IPS-15b (cell line): ENCODE data around the gene MBD5.

Experiments used
- H3K27me3 ChIP-seq: one replicate; pipeline ENCODE4 v1.6.1; 2013; ENCODE audit warnings: low read length; ENCODE audit not compliant: control insufficient read depth, insufficient read depth
- H3K36me3 ChIP-seq: one replicate; pipeline ENCODE4 v1.6.1; 2013; ENCODE audit warnings: low read length; ENCODE audit not compliant: control insufficient read depth, insufficient read depth
- H3K4me1 ChIP-seq: one replicate; pipeline ENCODE4 v1.6.1; 2013; ENCODE audit warnings: mild to moderate bottlenecking, low read length; ENCODE audit not compliant: control insufficient read depth, insufficient read depth
- H3K4me3 ChIP-seq: one replicate; pipeline ENCODE4 v1.5.1; 2013; ENCODE audit warnings: low read depth, low read length
- H3K9ac ChIP-seq: one replicate; pipeline ENCODE4 v1.6.1; 2013; ENCODE audit warnings: low read depth, mild to moderate bottlenecking, low read length
- H3K9me3 ChIP-seq: one replicate; pipeline ENCODE4 v1.6.1; 2013; ENCODE audit warnings: mild to moderate bottlenecking, low read length; ENCODE audit not compliant: control insufficient read depth, insufficient read depth

The MBD5 gene

GRCh38 chr2:148515976-148516375 lies 495.1 kb downstream of the MBD5 start:
- no peaks in the 10 kb centered on the region for H3K9me3 ChIP-seq
- H3K27me3 ChIP-seq, result no peaks in the 10 kb centered on the region
- H3K36me3 ChIP-seq, result no peaks in the 10 kb centered on the region
- no peak overlapping the region for H3K4me3 ChIP-seq
- H3K4me1 ChIP-seq, result no peaks in the 10 kb centered on the region
- H3K9ac ChIP-seq, result no peak overlapping the region

DNA sequence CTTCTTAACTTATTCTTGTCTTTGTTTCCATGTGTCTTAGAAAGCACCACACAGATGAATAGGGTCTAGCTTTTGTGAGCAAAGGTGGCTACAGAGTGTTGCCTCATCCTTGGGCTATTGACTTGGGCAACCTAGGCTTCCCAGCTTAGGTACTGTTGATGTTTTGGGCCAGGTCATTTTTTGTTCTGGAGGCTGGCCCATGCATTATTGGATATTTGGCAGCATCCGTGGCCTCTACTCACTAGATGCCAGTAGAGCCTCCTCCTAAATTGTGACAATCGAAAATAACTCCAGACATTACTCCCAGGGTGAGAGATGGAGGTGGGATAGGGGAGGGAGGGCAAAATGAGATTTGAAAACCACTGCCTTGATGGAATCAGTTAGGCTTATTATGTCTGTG lies 496.4 kb downstream of the MBD5 start:
- no peaks in the 10 kb centered on the region for H3K27me3 ChIP-seq
- H3K4me3 ChIP-seq, result no peak overlapping the region
- no peaks in the 10 kb centered on the region for H3K36me3 ChIP-seq
- no peaks in the 10 kb centered on the region for H3K9me3 ChIP-seq
- H3K9ac ChIP-seq, result no peak overlapping the region
- H3K4me1 ChIP-seq, result no peaks in the 10 kb centered on the region

- H3K4me3 ChIP-seq, result no peak overlapping the region
- H3K36me3 ChIP-seq, result no peaks in the 10 kb centered on the region
- no peak overlapping the region for H3K9ac ChIP-seq
- no peaks in the 10 kb centered on the region for H3K4me1 ChIP-seq
- no peaks in the 10 kb centered on the region for H3K9me3 ChIP-seq
- no peaks in the 10 kb centered on the region for H3K27me3 ChIP-seq
Observed at GRCh38 chr2:148517822-148518221, 496.9 kb downstream of the MBD5 start.

GRCh38 chr2:148519013-148519412 lies 498.1 kb downstream of the MBD5 start:
- H3K36me3 ChIP-seq, result no peaks in the 10 kb centered on the region
- H3K9me3 ChIP-seq, result no peaks in the 10 kb centered on the region
- no peak overlapping the region for H3K9ac ChIP-seq
- H3K27me3 ChIP-seq, result no peaks in the 10 kb centered on the region
- H3K4me3 ChIP-seq, result no peak overlapping the region
- H3K4me1 ChIP-seq, result peaks cover 4% of the 10 kb centered on the region

DNA sequence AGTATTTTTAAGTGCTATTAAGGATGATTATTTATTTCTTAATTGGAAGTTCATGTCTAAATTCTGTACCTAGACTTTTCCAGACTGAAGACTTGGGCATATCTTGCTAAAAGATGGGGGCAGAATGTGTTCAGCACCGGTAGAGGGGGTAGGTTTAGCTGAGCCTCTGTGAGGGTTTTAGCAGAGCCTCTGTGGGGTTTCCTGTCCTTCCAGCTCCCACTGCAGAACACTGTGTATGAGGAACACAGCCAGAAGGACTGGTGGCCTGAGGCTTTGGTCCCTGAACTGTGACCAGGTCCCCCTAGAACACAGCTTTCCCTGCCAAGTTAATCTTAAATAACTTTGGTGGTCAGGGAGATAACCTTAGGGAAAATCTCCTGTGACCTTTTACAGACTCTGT lies 500.3 kb downstream of the MBD5 start:
- Histone ChIP-seq H3K4me1 (peaks cover 4% of the 10 kb centered on the region), H3K9me3 (no peaks in the 10 kb centered on the region), H3K36me3 (no peaks in the 10 kb centered on the region), H3K27me3 (no peaks in the 10 kb centered on the region), H3K4me3 (no peak overlapping the region), H3K9ac (no peak overlapping the region)

- no peaks in the 10 kb centered on the region for H3K27me3 ChIP-seq
- H3K36me3 ChIP-seq, result no peaks in the 10 kb centered on the region
- H3K4me1 ChIP-seq, result peaks cover 4% of the 10 kb centered on the region
- H3K9me3 ChIP-seq, result no peaks in the 10 kb centered on the region
- no peak overlapping the region for H3K4me3 ChIP-seq
- no peak overlapping the region for H3K9ac ChIP-seq
Observed at GRCh38 chr2:148523315-148523714, 502.4 kb downstream of the MBD5 start.

DNA sequence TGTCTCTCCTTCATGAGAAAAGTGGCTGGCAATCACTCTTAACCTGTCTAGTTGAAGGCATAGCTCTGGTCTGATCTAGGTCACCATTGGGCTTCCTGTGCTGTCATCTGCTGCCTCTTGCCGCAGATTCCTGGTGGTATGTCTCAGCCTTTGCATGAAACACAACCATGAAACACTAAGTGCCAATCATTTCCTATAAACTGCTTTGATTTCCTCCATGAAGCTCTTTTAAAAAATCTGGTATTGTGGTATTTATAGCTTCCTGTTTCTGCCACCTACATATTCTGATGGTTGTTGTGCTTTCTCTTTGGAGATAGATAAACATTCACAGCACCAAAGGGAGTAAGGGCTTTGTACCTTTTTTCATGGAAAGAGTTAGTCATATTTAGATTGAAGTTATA lies 503.6 kb downstream of the MBD5 start:
- H3K4me1 ChIP-seq, result peaks cover 4% of the 10 kb centered on the region
- no peaks in the 10 kb centered on the region for H3K27me3 ChIP-seq
- no peak overlapping the region for H3K9ac ChIP-seq
- H3K9me3 ChIP-seq, result no peaks in the 10 kb centered on the region
- H3K4me3 ChIP-seq, result no peak overlapping the region
- no peaks in the 10 kb centered on the region for H3K36me3 ChIP-seq

DNA sequence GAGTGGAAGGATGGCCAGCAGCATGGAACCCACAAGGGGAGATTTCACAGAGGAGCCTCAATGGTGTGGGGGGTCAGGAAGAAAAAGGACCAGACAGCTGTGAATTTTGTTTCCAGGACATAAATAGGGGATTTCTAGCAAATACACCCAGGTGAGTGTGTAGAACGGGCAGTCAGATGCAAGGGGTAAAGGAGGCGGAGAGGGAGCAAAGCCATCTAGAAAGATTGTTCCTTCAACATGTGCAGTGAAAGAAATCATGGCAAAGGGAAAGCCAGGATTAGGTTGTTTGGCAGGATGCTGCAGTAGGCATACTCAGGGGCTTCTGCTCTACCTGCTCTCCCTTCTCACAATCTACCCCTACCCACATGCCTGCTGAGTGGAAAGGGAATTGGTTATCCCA lies 504.2 kb downstream of the MBD5 start:
- H3K27me3 ChIP-seq, result no peaks in the 10 kb centered on the region
- H3K36me3 ChIP-seq, result no peaks in the 10 kb centered on the region
- no peak overlapping the region for H3K4me3 ChIP-seq
- H3K4me1 ChIP-seq, result peaks cover 4% of the 10 kb centered on the region
- no peaks in the 10 kb centered on the region for H3K9me3 ChIP-seq
- H3K9ac ChIP-seq, result no peak overlapping the region

DNA sequence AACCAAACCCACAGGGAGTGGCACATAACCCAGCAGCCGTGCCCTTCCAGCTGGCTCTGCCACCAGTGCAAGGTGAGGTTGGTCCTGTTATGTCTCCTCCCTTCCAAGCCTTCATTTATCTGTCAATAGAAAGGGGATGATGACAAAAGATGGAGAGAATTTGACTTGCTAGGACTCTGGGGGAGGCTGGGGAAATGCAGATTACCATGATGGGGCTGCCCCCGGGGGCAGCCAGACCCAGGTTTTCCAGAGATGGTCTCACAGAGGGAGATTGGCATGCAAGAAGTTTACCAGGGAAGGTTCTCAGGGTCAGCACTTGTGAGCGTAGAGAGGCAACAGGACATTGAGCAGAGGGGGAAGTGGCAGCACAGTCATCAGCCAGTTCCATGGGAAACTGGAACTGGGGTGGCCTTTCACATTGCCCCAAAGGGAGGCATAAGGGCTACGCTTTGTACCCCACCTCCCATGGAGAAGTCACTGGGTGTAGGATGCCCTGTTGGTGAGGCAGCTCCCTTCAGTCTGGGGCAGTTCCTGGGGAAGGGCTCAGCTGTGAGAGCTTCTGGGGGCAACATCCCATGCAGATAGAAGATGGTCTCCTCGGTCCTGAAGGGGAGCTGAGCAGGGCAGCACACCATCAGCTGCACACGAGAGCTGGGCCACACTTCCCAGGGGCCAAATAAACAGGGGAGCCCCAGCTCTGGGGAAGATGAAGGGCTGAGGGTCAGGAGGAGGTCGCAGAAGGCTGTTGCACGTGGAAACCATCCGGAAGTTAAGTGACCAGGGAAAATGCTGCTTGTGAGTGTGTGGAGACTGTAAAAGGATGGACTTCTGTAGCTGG lies 505.8 kb downstream of the MBD5 start:
- no peaks in the 10 kb centered on the region for H3K36me3 ChIP-seq
- H3K27me3 ChIP-seq, result no peaks in the 10 kb centered on the region
- peaks cover 4% of the 10 kb centered on the region for H3K4me1 ChIP-seq
- H3K9ac ChIP-seq, result no peak overlapping the region
- no peaks in the 10 kb centered on the region for H3K9me3 ChIP-seq
- H3K4me3 ChIP-seq, result no peak overlapping the region

GRCh38 chr2:148527488-148528340 lies 506.8 kb downstream of the MBD5 start:
- Histone ChIP-seq H3K4me1 (peaks cover 4% of the 10 kb centered on the region), H3K4me3 (no peak overlapping the region), H3K9ac (no peak overlapping the region), H3K27me3 (no peaks in the 10 kb centered on the region), H3K36me3 (no peaks in the 10 kb centered on the region), H3K9me3 (no peaks in the 10 kb centered on the region)

DNA sequence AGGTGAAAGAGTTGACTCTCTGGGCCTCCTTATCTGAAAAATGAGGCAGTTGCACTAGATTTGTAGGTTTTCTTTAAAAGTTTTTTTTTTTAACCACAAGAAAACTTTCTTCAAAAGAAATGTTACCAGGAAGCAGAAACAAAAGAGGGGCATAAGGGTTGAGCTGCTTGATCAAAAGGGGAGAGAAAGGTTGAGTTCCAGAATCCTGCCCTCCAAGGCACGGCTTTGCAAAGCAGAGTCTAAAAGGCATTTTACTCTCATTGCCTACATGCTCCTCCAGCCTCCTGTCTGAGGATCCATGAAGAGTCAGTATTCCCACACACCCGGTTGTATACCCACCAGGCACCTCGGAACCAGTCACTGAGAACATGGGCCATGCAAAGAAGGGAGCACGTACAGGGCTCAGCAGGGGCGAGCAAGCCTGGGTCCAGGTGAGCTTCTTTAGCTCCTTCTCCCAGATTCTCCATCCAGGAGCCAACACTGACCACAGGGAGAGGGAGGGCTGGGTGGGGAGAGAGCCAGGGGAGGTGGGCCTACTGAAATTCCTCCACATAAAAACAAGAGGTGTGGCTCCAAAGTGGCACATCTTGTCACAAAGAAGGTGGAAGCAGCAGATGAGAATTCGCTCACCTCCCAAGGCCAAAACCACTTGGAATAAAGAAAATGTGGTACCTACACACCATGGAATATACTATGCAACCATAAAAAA lies 507.6 kb downstream of the MBD5 start:
- Histone ChIP-seq H3K36me3 (no peaks in the 10 kb centered on the region), H3K27me3 (no peaks in the 10 kb centered on the region), H3K4me3 (no peak overlapping the region), H3K4me1 (no peaks in the 10 kb centered on the region), H3K9me3 (no peaks in the 10 kb centered on the region), H3K9ac (no peak overlapping the region)
